SK-N-SH (cell line): ENCODE results near the gene AHCYL2.

Source experiments
- CTCF ChIP-seq: fragments of 200-600 bp; sonication (generic); IDR thresholded peaks from 2 replicates; pipeline ENCODE4 v1.6.1; 2017; ENCODE audit warnings: antibody characterized with exemption, mild to moderate bottlenecking, moderate library complexity
- TAF1 ChIP-seq: IDR thresholded peaks from 2 replicates; pipeline ENCODE4 v1.6.1; 2012; ENCODE audit warnings: low read depth, mild to moderate bottlenecking, low read length, moderate library complexity, borderline replicate concordance
- TF ChIP-seq, protein P1 (sequence below): IDR thresholded peaks from 2 replicates; pipeline ENCODE4 v1.4.0; 2012; ENCODE audit warnings: low read depth, borderline replicate concordance

DNA sequence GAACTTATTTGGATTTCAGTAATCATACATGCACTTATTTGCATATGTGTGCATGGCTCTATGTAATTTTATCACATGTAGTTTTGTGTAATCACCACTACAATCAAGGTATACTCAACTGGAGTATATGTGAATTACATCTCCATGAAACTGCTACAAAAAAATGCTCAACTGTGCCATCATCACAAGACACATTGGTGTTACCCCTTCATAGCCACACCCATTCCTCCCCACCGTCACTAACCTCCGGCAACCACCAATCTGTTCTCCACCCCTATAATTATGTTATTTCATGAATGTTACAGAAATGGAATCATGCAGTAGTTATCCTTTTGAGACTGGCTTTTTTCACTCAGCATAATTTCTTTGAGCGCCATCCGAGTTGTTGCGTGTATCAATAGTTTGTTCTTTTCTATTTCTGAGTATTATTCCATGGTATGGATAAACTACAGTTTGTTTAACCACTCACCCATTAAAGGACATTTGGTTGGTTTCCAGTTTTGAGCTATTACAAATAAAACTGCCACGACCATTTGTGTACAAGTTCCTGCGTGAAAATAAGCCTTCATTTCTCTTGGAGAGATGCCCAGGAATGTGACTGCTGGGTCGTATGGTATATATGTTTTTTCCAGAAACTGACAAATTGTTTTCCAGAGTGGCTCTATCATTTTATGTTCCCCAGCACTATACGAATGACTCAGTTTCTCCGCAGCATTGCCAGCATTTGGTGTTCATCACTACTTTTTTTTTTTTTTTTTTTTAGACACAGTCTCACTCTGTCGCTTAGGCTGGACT is 47.7 kb upstream of the AHCYL2 start:
- TF ChIP-seq, protein P1, sequence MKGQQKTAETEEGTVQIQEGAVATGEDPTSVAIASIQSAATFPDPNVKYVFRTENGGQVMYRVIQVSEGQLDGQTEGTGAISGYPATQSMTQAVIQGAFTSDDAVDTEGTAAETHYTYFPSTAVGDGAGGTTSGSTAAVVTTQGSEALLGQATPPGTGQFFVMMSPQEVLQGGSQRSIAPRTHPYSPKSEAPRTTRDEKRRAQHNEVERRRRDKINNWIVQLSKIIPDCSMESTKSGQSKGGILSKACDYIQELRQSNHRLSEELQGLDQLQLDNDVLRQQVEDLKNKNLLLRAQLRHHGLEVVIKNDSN, result no peak
- TF ChIP-seq CTCF (no peak), TAF1 (no peak)
